Measurements from ENCODE around the gene KIF19. TPM values are rescaled to one million over a fixed set of nuclear protein-coding genes. Genes with fewer than 3 reads are reported as not detected.

KIF19 gene
- polyA plus RNA-seq, 3 donors = not detected

GRCh38 chr17:74325376-74325742 is 667 bp upstream of the KIF19 start:
- no peak for DNase-seq
- Histone ChIP-seq H2AFZ (ENCODE audit: insufficient read depth, low read depth, low read length, poor library complexity, severe bottlenecking) (no peak overlapping the region), H3K27ac (ENCODE audit: low read depth in 1 of 2, low read length in 2 of 2) (no peak overlapping the region), H3K27me3 (ENCODE audit: control insufficient read depth in 2 of 2, insufficient read depth in 2 of 2, low read length in 2 of 2) (peaks cover 12 to 38% of the 10 kb centered on the region in 2 donors), H3K4me2 (replicated peaks; ENCODE audit: extremely low read depth, low read length, poor library complexity, severe bottlenecking) (peak overlapping the region; percentile 72), H3K36me3 (replicated peaks in 1 of 2; ENCODE audit: control insufficient read depth in 1 of 2, insufficient read depth in 2 of 2, low read length in 2 of 2) (no peaks in the 10 kb centered on the region), H3K4me1 (ENCODE audit: control insufficient read depth in 1 of 2, insufficient read depth in 2 of 2, low read length in 2 of 2) (peaks cover 10 to 20% of the 10 kb centered on the region in 2 donors), H3K9ac (ENCODE audit: insufficient read depth, low read length, poor library complexity, severe bottlenecking) (no peak overlapping the region), H3K79me2 (ENCODE audit: insufficient read depth, low read length) (no peaks in the 10 kb centered on the region), H4K20me1 (ENCODE audit: insufficient read depth, low read length) (no peaks in the 10 kb centered on the region), H3K4me3 (replicated peaks in 1 of 3; ENCODE audit: low read depth in 2 of 3, low read length in 3 of 3) (peak overlapping the region in 1 of 3 experiments; percentile 63), H3K9me3 (replicated peaks in 1 of 2; ENCODE audit: control insufficient read depth in 1 of 2, insufficient read depth in 1 of 2, low read length in 2 of 2) (no peaks in the 10 kb centered on the region)
- no peak for TF ChIP-seq CTCF (IDR thresholded peaks at IDR 0.05)
- H3K9me3 Mint-ChIP-seq = peaks cover 0 to 10% (median 0%) of the 10 kb centered on the region in 7 donors
- H3K27me3 Mint-ChIP-seq (ENCODE audit: low read depth in 3 of 3) = peaks cover 52 to 59% (median 58%) of the 10 kb centered on the region in 3 donors
- peak overlapping the region; percentile 43 to 83 for H3K4me3 Mint-ChIP-seq
- H3K27ac Mint-ChIP-seq = no peak overlapping the region
- 45% methylated on average over 9 of the region's 11 CpGs for WGBS (ENCODE audit: insufficient coverage)
- intact Hi-C loops (cut with micrococcal nuclease) = no loop called here
- peaks cover 18% of the 10 kb centered on the region for H3K4me1 Mint-ChIP-seq
- H3K36me3 Mint-ChIP-seq = peaks cover 0 to 3% of the 10 kb centered on the region in 2 donors

- H3K36me3 ChIP-seq (replicated peaks in 1 of 2; ENCODE audit: control insufficient read depth in 1 of 2, insufficient read depth in 2 of 2, low read length in 2 of 2) = no peaks in the 10 kb centered on the region
Observed at GRCh38 chr17:74326506-74326905, 480 bp downstream of the KIF19 start.

More at GRCh38 chr17:74326506-74326905, 480 bp downstream of the KIF19 start:
- Histone ChIP-seq H3K27ac (ENCODE audit: low read depth in 1 of 2, low read length in 2 of 2) (no peak overlapping the region), H4K20me1 (ENCODE audit: insufficient read depth, low read length) (no peaks in the 10 kb centered on the region), H3K27me3 (ENCODE audit: control insufficient read depth in 2 of 2, insufficient read depth in 2 of 2, low read length in 2 of 2) (peaks cover 12 to 40% of the 10 kb centered on the region in 2 donors), H2AFZ (ENCODE audit: insufficient read depth, low read depth, low read length, poor library complexity, severe bottlenecking) (peak overlapping the region; percentile 61), H3K4me3 (replicated peaks in 1 of 3; ENCODE audit: low read depth in 2 of 3, low read length in 3 of 3) (peak overlapping the region in 1 of 3 experiments; percentile 63), H3K79me2 (ENCODE audit: insufficient read depth, low read length) (no peaks in the 10 kb centered on the region), H3K4me1 (ENCODE audit: control insufficient read depth in 1 of 2, insufficient read depth in 2 of 2, low read length in 2 of 2) (peaks cover 10 to 20% of the 10 kb centered on the region in 2 donors), H3K9ac (ENCODE audit: insufficient read depth, low read length, poor library complexity, severe bottlenecking) (no peak overlapping the region), H3K4me2 (replicated peaks; ENCODE audit: extremely low read depth, low read length, poor library complexity, severe bottlenecking) (peak overlapping the region; percentile 72), H3K9me3 (replicated peaks in 1 of 2; ENCODE audit: control insufficient read depth in 1 of 2, insufficient read depth in 1 of 2, low read length in 2 of 2) (no peaks in the 10 kb centered on the region)
- Mint-ChIP-seq H3K4me3 (peak overlapping the region; percentile 52 to 83), H3K27me3 (ENCODE audit: low read depth in 3 of 3) (peaks cover 47 to 58% (median 56%) of the 10 kb centered on the region in 3 donors), H3K27ac (no peak overlapping the region), H3K9me3 (peaks cover 0 to 10% (median 0%) of the 10 kb centered on the region in 7 donors), H3K4me1 (peaks cover 18% of the 10 kb centered on the region), H3K36me3 (peaks cover 0 to 3% of the 10 kb centered on the region in 2 donors)
- intact Hi-C loops (cut with micrococcal nuclease) = no loop called here
- WGBS (ENCODE audit: insufficient coverage) = 33% methylated on average over 8 of the region's 10 CpGs
- TF ChIP-seq CTCF (IDR thresholded peaks at IDR 0.05) = no peak
- no peak for DNase-seq

Measured in CD14-positive monocyte (primary cell).